Spleen (tissue), 11 donors: Measurements from ENCODE around the gene PDE2A. TPM values are rescaled to one million over a fixed set of nuclear protein-coding genes. Genes with fewer than 3 reads are reported as not detected.

Experiments
- DNase-seq: peaks from one replicate; pipeline ENCODE4 v3.0.0-alpha.2; 2020
- H3K27ac ChIP-seq, 8 donors: fragments of 200-600 bp; sonication (generic) in 7 of 8; 1 replicate in 4 of 8; 2 replicates in 4 of 8; pipeline versions ENCODE4 v1.5.0 to v1.8.0; 2016 to 2021; ENCODE audit warnings: inconsistent platforms in 4 of 8, mild to moderate bottlenecking in 4 of 8, moderate library complexity in 1 of 8
- H3K27me3 ChIP-seq, 7 donors: fragments of 200-600 bp; sonication (generic) in 6 of 7; replicated peaks in 1 of 7; 1 replicate in 4 of 7; 2 replicates in 3 of 7; pipeline versions ENCODE4 v1.5.0 to v1.8.0; 2016 to 2021; ENCODE audit warnings: inconsistent platforms in 3 of 7, mild to moderate bottlenecking in 1 of 7
- H3K36me3 ChIP-seq, 6 donors: fragments of 200-600 bp; sonication (generic) in 5 of 6; 1 replicate in 4 of 6; 2 replicates in 2 of 6; pipeline versions ENCODE4 v1.5.0 to v1.8.0; 2016 to 2021; ENCODE audit warnings: inconsistent platforms in 2 of 6
- H3K4me1 ChIP-seq, 6 donors: fragments of 200-600 bp; sonication (generic) in 5 of 6; 1 replicate in 3 of 6; 2 replicates in 3 of 6; pipeline versions ENCODE4 v1.5.0 to v1.8.0; 2016 to 2021; ENCODE audit warnings: inconsistent platforms in 3 of 6
- H3K4me3 ChIP-seq, 8 donors: fragments of 200-600 bp; sonication (generic) in 7 of 8; 1 replicate in 4 of 8; 2 replicates in 4 of 8; pipeline versions ENCODE4 v1.5.0 to v1.8.0; 2016 to 2021; ENCODE audit warnings: inconsistent platforms in 4 of 8, mild to moderate bottlenecking in 4 of 8, moderate library complexity in 2 of 8
- H3K9me3 ChIP-seq, 8 donors: fragments of 200-600 bp; sonication (generic) in 7 of 8; 1 replicate in 4 of 8; 2 replicates in 4 of 8; pipeline versions ENCODE4 v1.5.0 to v1.8.0; 2016 to 2021; ENCODE audit warnings: inconsistent platforms in 4 of 8
- POLR2A ChIP-seq, 3 donors: fragments of 450-650 bp; IDR thresholded peaks; one replicate each; pipeline ENCODE4 v1.5.1; 2017; ENCODE audit warnings: antibody characterized with exemption in 3 of 3, mild to moderate bottlenecking in 1 of 3
- POLR2AphosphoS5 ChIP-seq, 3 donors: sonication (generic); formaldehyde crosslinking; IDR thresholded peaks; one replicate each; pipeline ENCODE4 v1.5.1; 2017; ENCODE audit warnings: antibody characterized with exemption in 3 of 3
- WGBS, 5 donors: extraction: QIAGEN DNeasy Blood & Tissue Kit in 3 of 5; methylation state at CpG; one replicate each; pipeline versions ENCODE4 v1.1.5 to v1.1.7; 2013 to 2018; 5-methylcytosine and 5-hydroxymethylcytosine counted together
- intact Hi-C: fragments of 100-400 bp; cut with DNase I; formaldehyde crosslinking; loops from one replicate; pipeline ENCODE4 v1.15.0; 2023; ENCODE audit warnings: low total_unique reads
- polyA plus RNA-seq, 3 donors: library from polyadenylated mRNA; stranded (reverse); fragments of 200-250 nt; gene quantifications; one replicate each; pipeline ENCODE4 v1.2.1, GENCODE V29; 2013
- total RNA-seq, 7 donors: library from RNA; depleted of rRNA in 3 of 7; stranded (reverse); fragments of >200 nt in 3 of 7; fragmentation: NEBNext Ultra II Directional in 4 of 7; extraction: Animal tissue kit (Norgen Biotek cat#: 25700) in 4 of 7; gene quantifications; one replicate each; pipeline versions ENCODE4 v1.1.0 to v1.2.1, GENCODE V29; 2016 to 2021
- TF ChIP-seq, protein P1 (sequence below), 11 experiments: fragments of 200-600 bp in 7 of 11; fragments of 450-650 bp in 4 of 11; sonication (generic) in 4 of 11; IDR thresholded peaks in 8 of 11; conservative IDR thresholded peaks in 3 of 11; 1 replicate in 7 of 11; 2 replicates in 4 of 11; pipeline versions ENCODE4 v1.4.0 to v1.8.0; 2016 to 2021; ENCODE audit warnings: antibody characterized with exemption in 11 of 11, inconsistent platforms in 4 of 11, mild to moderate bottlenecking in 1 of 11
- donor health status: healthy with polysubstance abuse.
- donor health status: DM: no; HTN: no; CAD: no; lungs with moderate emphysema.
- donor health status: DM: no; HTN: no; CAD: no.
- donor health status: Bipolar disorder and iron deficiency.
- donor health status: healthy.
- donor health status: DM: no; HTN: no; CAD: no.
- donor health status: DM: yes; HTN: yes; CAD: no.

PDE2A gene
- total and polyA plus RNA-seq, 10 donors: 58.2 to 584 (median 333) TPM

DNA sequence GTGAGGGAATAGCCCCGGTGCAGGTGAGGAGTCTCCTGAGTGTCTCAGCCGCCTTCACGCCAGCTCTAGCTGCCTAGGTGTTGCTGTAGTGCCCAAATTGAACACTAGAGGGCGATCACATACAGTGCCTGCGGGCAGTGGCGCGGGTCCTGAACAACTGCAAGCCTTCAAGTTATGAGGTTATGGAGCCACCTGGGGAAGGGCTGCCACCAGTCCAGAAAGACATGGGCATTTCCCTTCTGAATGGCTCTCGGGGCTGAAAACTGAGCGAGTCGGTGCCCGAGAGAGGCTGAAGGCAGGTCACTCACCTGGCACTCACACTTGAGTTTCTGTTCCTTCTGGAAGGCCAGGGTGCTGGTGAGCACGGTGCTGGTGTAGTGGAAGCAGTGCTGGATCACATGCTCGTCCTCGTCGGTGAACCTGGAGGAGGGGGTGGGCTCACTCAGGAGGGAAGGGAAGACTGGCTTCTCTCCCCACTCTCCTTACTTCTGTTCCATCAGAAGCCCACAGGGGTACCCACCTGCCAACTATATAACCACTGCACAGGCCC lies 88.4 kb downstream of the PDE2A start:
- peaks cover 0 to 52% (median 15%) of the 10 kb centered on the region in 7 donors for H3K27me3 ChIP-seq
- DNase-seq: peak; percentile 87
- H3K4me1 ChIP-seq: peaks cover 20 to 69% (median 38%) of the 10 kb centered on the region in 6 donors
- H3K4me3 ChIP-seq: peak overlapping the region in 2 of 8 donors; percentile 31 to 66
- intact Hi-C loops: loop anchor here (5.0 kb wide), 1 partner anchor 56 kb away; no protein-coding TSS in a partner anchor
- 8 to 12% (median 10%) methylated on average over 15 of the region's 15 CpGs for WGBS, 5 donors
- TF ChIP-seq POLR2A (IDR thresholded peaks at IDR 0.05): no peak
- TF ChIP-seq, protein P1, sequence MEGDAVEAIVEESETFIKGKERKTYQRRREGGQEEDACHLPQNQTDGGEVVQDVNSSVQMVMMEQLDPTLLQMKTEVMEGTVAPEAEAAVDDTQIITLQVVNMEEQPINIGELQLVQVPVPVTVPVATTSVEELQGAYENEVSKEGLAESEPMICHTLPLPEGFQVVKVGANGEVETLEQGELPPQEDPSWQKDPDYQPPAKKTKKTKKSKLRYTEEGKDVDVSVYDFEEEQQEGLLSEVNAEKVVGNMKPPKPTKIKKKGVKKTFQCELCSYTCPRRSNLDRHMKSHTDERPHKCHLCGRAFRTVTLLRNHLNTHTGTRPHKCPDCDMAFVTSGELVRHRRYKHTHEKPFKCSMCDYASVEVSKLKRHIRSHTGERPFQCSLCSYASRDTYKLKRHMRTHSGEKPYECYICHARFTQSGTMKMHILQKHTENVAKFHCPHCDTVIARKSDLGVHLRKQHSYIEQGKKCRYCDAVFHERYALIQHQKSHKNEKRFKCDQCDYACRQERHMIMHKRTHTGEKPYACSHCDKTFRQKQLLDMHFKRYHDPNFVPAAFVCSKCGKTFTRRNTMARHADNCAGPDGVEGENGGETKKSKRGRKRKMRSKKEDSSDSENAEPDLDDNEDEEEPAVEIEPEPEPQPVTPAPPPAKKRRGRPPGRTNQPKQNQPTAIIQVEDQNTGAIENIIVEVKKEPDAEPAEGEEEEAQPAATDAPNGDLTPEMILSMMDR (IDR thresholded peaks at IDR 0.05 in 8 of 11, conservative IDR thresholded peaks at IDR 0.05 in 3 of 11): peak; percentile 86 to 98 (median 95)
- TF ChIP-seq POLR2AphosphoS5 (IDR thresholded peaks at IDR 0.05): peak in 2 of 3 donors; percentile 48 to 62
- H3K27ac ChIP-seq: peak overlapping the region in 3 of 8 donors; percentile 10 to 49 (median 48)
- peaks cover 0 to 82% (median 13%) of the 10 kb centered on the region in 6 donors for H3K36me3 ChIP-seq
- H3K9me3 ChIP-seq: no peaks in the 10 kb centered on the region

DNA sequence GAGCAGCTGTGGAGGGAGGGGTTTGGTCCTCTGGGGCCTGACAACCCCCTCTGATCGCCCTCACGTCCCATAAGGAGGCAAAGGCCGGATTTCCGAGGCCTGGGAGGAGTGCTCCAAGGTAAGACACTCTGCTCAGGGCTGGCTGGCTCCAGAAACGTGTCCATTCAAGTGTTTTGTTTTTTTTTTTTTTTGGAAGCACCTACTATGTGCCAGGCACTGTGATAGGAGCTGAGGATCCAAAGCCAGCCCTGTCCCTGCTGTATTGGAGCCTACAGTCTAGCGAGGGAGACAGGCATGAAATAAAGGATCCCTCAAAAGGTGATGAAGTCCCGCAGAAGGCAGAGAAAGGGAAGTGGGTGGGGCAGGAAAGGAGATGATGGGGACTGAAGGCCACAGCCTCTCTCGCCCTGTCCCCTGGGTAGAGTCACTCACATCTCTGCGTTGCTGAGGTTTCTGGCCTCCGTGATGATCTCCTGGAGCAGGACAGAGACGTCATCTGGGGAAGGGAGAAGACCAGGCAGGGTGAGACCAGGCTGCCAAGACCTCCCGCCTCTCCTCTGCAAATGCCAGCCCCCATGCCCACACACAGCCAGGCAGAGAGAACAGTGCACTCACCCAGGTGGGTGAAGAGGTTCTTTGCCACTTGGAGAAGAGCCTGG lies 89.2 kb downstream of the PDE2A start:
- Histone ChIP-seq H3K27ac (peak overlapping the region in 5 of 8 donors; percentile 1 to 62 (median 38)), H3K9me3 (no peaks in the 10 kb centered on the region), H3K27me3 (peaks cover 0 to 44% (median 8%) of the 10 kb centered on the region in 7 donors), H3K4me1 (peaks cover 15 to 63% (median 31%) of the 10 kb centered on the region in 6 donors), H3K36me3 (peaks cover 0 to 85% (median 15%) of the 10 kb centered on the region in 6 donors), H3K4me3 (peak overlapping the region in 6 of 8 donors; percentile 11 to 66 (median 30))
- intact Hi-C loops: loop anchor here (5.0 kb wide), 1 partner anchor 57 kb away; no protein-coding TSS in a partner anchor
- TF ChIP-seq POLR2AphosphoS5 (IDR thresholded peaks at IDR 0.05): no peak
- TF ChIP-seq, protein P1 (IDR thresholded peaks at IDR 0.05 in 8 of 11, conservative IDR thresholded peaks at IDR 0.05 in 3 of 11): no peak
- TF ChIP-seq POLR2A (IDR thresholded peaks at IDR 0.05): no peak
- 26 to 36% (median 30%) methylated on average over 12 of the region's 12 CpGs for WGBS, 5 donors
- peak; percentile 57 for DNase-seq

DNA sequence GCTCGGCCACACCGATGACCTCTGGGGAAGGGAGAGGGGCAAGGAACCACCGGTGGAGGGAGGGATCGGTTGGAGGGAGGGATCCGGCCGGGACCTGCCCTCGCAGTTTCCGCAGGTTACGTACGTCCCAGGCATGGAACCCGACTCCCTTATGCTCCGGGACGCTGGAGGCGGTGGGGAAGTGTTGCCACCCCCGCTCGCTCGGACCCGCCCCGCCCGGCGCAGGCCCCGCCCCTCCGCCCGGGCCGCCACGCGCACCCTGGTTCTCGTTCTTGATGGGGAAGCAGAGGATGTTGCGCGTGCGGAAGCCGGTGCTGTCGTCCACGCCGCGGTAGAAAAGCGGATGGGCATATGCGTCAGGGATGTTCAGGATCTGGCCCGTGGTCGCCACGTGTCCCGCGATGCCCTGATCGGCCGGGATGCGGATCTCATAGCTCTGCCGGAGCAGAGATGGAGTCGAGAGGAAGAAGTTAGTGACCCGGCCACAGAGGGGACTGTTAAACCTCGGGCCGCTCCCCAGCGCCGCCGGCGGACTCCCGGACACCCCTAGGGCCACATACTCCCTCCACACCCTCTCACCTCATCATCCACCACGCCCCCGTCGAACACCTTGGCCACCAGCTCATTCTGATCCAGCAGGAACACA lies 89.8 kb downstream of the PDE2A start:
- WGBS, 5 donors: 19 to 27% (median 24%) methylated on average over 14 to 59 of the region's 59 CpGs
- Histone ChIP-seq H3K9me3 (no peaks in the 10 kb centered on the region), H3K4me1 (peaks cover 9 to 62% (median 25%) of the 10 kb centered on the region in 6 donors), H3K27me3 (peaks cover 0 to 38% (median 2%) of the 10 kb centered on the region in 7 donors), H3K36me3 (peaks cover 0 to 85% (median 18%) of the 10 kb centered on the region in 6 donors), H3K4me3 (peak overlapping the region in 7 of 8 donors; percentile 8 to 66 (median 30)), H3K27ac (peak overlapping the region in 4 of 8 donors; percentile 1 to 62 (median 43))
- TF ChIP-seq, protein P1 (IDR thresholded peaks at IDR 0.05 in 8 of 11, conservative IDR thresholded peaks at IDR 0.05 in 3 of 11): no peak
- TF ChIP-seq POLR2A (IDR thresholded peaks at IDR 0.05) (no peak), POLR2AphosphoS5 (IDR thresholded peaks at IDR 0.05) (peak; percentile 73 to 84 (median 75))
- DNase-seq: peak; percentile 92
- intact Hi-C loops: no loop called here
